AG04449 (cell line): ENCODE data around the gene FBXL17.

ENCODE experiments used
- CTCF ChIA-PET: fragments of 350-600 bp; formaldehyde crosslinking; extraction: SDS; loops from one replicate; lab custom pipeline; 2021; ENCODE audit warnings: antibody characterized with exemption; lab: Yijun Ruan, JAX
- POLR2A ChIA-PET: fragments of 400-600, 350-600 bp; formaldehyde crosslinking; extraction: SDS; loops from one replicate; lab custom pipeline; 2020; ENCODE audit warnings: antibody characterized with exemption, inconsistent platforms; lab: Yijun Ruan, JAX
- DNase-seq: peaks from one replicate; pipeline ENCODE4 v3.0.0-alpha.2; 2010; ENCODE audit warnings: low read depth, low spot score
- H3K4me3 ChIP-seq: 2 replicates; pipeline ENCODE4 v1.5.1; 2011; ENCODE audit warnings: low read depth, mild to moderate bottlenecking, control low read depth, low read length
- TF ChIP-seq, protein P1 (sequence below): IDR thresholded peaks from one replicate; pipeline ENCODE4 v1.5.1; 2011; ENCODE audit warnings: mild to moderate bottlenecking, moderate library complexity, low read length, control low read depth, inconsistent platforms; ENCODE audit not compliant: insufficient read depth; ENCODE audit errors: missing control alignments

The FBXL17 gene

DNA sequence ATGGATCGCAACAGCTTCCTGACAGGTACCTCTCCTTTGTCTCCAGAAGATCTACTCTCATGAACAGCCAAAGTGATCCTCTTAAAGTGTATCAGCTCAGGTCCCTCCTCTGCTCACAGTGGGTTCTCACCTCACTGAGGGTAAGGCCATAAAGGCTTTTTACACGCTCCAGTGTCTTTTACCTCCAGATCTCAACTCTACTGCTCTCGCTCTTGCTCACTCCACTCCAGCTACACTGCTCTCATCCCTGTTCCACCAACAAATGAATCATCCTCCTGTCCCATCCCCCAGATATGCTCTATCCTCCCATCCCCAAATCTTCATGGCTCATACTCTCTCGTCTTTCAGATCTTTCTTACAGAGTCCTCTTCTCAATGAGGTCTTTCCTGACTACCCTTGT lies 462.5 kb downstream of the FBXL17 start:
- ChIA-PET CTCF (no interaction called here), POLR2A (no interaction called here)
- DNase-seq: no peak
- H3K4me3 ChIP-seq: no peak overlapping the region
- TF ChIP-seq, protein P1, sequence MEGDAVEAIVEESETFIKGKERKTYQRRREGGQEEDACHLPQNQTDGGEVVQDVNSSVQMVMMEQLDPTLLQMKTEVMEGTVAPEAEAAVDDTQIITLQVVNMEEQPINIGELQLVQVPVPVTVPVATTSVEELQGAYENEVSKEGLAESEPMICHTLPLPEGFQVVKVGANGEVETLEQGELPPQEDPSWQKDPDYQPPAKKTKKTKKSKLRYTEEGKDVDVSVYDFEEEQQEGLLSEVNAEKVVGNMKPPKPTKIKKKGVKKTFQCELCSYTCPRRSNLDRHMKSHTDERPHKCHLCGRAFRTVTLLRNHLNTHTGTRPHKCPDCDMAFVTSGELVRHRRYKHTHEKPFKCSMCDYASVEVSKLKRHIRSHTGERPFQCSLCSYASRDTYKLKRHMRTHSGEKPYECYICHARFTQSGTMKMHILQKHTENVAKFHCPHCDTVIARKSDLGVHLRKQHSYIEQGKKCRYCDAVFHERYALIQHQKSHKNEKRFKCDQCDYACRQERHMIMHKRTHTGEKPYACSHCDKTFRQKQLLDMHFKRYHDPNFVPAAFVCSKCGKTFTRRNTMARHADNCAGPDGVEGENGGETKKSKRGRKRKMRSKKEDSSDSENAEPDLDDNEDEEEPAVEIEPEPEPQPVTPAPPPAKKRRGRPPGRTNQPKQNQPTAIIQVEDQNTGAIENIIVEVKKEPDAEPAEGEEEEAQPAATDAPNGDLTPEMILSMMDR: no peak

DNA sequence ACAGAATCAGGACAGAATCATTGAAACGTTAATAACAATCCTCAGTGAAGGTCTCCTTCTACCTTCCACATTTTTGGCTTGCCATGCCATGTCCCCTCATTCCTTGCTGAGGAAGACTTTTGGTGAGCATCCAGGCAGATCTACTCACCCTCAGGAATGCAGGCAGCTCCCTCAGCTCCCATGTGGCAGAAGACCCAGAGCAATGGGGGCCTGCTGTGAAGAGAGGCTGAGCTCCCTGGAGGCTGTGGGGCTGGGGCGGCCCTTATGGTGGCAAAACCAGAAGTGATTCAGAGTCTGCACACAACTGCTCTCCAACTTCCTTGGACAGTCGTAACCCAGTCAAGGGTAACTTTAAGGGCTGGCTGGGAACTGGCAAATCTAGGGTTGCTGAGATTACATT lies 463.9 kb downstream of the FBXL17 start:
- CTCF ChIA-PET: no interaction called here
- DNase-seq: no peak
- TF ChIP-seq, protein P1: no peak
- H3K4me3 ChIP-seq: no peak overlapping the region
- POLR2A ChIA-PET: no interaction called here

DNA sequence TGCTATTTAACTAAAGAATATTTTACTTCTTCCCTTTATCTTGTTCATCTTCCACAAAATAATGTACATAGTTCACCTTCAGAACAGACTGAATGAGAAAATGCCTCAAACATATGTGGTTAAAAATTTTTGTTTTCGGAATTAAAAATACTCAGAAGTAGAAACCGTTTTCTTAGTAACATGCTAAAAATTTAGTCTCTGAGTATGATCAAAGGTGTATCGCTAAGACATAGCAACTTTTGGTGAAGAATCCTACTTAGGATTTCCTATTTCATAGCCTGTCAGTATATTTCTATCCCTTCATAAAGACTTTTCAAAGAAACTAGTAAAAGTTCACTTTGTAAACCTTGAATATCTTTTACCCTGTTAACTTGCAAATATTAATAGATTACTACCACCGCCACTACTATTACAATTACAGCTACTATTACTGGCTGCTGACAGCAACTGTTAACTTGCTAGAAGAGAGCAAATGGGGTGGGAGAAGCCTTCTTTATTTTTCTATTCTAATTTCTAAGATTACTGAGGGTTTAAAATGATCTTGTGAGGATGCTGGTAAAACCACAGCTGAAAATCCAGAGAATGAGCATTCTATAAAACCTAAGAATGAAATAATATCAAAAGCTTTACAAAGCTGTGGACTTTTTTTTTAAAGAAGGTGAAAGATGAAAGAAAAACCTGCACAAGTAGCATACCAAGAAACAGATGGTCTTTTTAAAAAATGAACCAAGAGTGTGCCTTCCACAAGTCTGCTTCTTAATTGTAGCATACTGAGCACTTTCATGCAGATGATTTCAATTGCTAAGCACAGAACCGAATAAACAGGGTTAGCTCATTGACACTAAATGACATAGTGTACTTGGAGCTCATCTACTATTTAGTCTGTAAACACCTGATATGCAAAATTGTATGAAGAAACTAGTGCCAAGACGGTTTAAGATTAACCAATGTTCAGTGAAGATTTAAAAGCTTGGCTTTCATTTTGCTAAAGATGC lies 464.9 kb downstream of the FBXL17 start:
- CTCF ChIA-PET: no interaction called here
- H3K4me3 ChIP-seq: no peak overlapping the region
- POLR2A ChIA-PET: no interaction called here
- TF ChIP-seq, protein P1: no peak
- no peak for DNase-seq

DNA sequence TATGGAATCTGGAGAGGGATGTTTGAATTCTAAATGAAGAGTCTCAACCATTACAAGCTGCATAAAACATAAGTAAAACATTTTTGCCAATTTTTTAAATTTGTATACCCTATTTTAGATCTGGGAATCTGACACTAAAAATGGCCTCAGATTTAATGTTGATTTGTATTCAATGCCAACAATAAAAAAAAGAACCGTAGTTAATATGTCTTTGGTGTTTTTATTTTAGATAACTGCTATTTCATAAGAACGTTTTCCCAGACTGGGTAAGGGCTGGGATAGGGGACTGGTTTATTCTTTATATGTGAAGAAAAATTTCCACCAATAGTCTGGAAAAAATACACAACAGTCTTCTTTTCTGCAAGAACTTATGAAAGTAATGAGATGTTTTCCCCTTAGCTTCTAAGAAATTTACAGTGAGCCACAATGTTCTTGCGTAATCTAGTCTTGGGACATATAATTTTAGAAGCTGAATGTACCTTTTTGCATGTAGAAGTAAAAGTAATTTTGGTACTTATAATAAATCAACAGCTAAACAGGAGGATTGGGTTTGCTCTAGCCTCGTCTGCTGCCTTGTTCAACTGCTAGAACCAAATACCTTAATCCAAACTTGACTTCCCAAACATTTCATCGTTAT lies 466.6 kb downstream of the FBXL17 start:
- TF ChIP-seq, protein P1: no peak
- POLR2A ChIA-PET: no interaction called here
- H3K4me3 ChIP-seq: no peak overlapping the region
- DNase-seq: no peak
- CTCF ChIA-PET: no interaction called here

DNA sequence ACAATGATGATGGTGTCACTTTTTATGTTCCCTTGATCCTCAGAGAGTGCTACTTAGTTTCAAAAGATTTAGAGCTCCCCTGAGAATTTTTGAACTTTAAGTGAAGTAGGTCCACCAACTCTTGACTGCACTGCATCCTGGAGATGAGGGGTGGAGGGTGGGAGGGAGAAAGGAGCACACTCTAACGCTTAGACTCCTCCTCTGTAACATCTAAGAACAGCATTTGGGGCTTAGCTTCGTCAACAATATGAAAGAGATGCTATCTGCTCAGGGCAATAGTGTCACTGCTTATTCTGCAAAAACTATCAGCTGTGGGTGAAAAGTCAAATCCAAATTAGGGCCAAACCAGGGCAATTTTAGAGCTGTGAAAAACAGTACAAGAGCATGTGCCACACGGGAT lies 468.4 kb downstream of the FBXL17 start:
- TF ChIP-seq, protein P1: no peak
- no peak for DNase-seq
- CTCF ChIA-PET: interaction anchor here (1.3 kb wide), 1 partner anchor 10 kb away, joined by 3 read pairs; no protein-coding TSS in a partner anchor
- H3K4me3 ChIP-seq: no peak overlapping the region
- POLR2A ChIA-PET: no interaction called here

DNA sequence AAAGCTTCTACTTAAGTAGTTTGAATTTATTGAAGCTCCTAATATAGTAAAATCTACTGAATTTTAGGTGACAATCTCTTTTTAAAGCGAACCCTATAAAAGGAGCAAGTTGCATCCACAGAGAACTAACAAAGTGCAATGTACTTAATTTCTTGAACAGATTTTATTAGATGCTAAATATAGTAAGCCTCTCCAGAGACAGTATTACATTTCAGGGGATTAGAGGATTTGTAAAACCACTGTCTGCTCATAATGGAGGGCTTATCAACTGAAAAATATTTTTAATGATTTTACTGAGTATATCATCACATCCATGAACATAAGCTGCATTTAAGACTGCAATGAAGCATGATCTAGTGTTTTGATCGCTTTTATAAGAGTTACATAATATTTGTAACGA lies 481.2 kb downstream of the FBXL17 start:
- POLR2A ChIA-PET: interaction anchor here (0.7 kb wide), 1 partner anchor 14 kb away, joined by 3 read pairs; no protein-coding TSS in a partner anchor
- DNase-seq: no peak
- TF ChIP-seq, protein P1: no peak
- no peak overlapping the region for H3K4me3 ChIP-seq
- CTCF ChIA-PET: no interaction called here
